EH (cell line): ENCODE results near the gene LETM1.
A peak's percentile ranks its signal among the peaks of the same experiment; 100 is the strongest.

Experiments
- DNase-seq: peaks from one replicate; pipeline ENCODE4 v3.0.0-alpha.2; 2015; ENCODE audit warnings: low read depth

Gene LETM1

GRCh38 chr4:1826531-1827350 lies 29.2 kb downstream of the LETM1 start:
- no peak for DNase-seq

DNA sequence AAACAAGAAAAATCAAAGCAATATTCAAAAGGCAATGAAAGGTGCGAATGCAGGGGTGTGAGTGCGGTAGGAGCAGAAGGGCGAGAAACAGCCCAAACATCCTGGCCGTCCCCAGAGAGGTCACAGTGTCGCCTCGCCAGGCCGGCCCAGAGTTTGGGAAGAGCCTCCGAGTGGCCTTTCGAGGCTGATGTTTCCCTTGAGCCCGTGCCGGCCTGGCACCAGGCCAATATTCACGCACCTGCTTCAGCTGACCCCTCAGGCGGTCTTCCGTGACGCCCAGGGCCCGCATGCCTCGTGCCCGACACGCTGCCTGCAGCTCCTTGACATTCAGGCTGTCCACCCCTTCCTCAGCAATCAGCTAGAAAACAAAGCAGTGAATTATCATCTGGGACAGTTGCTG lies 30.6 kb downstream of the LETM1 start:
- no peak for DNase-seq

GRCh38 chr4:1824746-1825145 lies 31.2 kb downstream of the LETM1 start:
- DNase-seq: no peak

DNA sequence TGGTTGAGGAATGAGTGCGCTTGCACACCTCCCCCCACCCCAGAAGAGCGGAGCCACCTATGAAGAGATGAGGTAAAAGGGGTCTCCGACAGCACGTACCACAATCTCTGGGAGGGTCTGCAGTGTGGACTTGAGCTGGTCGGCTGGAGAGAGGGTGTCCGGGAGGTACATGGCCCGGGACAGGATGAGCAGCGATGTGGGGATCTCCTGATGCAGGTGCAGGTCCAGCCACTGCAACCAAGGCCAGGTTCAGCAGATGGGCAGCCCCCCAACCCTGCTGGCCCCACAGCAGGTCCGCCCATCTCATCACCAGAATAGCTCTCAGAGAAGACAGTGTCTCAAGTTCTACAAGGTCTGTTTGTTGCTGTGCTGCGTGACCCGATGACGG lies 32.4 kb downstream of the LETM1 start:
- DNase-seq: no peak

- no peak for DNase-seq
Observed at GRCh38 chr4:1822568-1823544, 33.1 kb downstream of the LETM1 start.

DNA sequence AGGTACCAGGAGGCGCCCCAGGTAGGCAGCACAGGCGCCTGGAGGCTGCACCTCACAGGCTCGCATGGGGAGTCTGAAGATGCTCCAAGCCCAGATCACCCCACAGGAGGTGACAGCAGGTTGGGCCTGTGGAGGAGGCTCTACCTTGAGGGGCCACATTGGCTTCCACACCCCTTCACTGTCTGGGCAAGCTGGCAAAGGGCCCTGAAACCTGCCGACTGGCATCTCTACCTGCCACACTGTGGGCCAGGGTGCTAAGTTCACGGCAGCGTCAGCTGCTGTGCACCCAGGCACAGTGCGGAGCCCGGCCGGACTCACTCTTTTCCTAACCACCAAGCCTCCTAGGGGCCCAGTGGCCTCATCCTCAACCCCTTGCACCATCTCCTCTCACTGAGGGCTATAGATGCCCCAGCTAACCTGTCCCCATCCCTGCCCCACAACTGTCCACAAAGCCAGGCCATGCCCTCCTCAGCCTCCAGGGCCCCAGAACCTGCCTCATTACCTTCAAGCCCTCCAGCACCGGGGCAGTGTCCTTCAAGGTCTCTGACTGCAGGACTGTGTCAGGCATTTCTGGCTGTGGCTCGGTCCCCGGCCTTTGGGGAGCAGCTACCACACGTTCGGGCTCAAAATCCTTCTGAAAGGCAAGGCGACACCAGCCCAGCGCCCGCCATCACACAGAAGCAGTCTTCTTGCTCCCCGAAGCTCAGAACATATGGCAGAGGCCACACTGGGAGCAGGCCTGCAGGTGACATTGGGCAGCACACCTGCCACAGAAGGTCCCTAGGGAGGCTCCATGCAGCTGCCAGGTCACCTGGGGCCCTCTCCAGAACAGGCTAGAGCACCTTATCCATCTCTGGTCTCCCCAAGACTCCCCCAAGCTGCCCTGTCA lies 34.0 kb downstream of the LETM1 start:
- DNase-seq: no peak

- no peak for DNase-seq
Observed at GRCh38 chr4:1819816-1820215, 36.1 kb downstream of the LETM1 start.

DNA sequence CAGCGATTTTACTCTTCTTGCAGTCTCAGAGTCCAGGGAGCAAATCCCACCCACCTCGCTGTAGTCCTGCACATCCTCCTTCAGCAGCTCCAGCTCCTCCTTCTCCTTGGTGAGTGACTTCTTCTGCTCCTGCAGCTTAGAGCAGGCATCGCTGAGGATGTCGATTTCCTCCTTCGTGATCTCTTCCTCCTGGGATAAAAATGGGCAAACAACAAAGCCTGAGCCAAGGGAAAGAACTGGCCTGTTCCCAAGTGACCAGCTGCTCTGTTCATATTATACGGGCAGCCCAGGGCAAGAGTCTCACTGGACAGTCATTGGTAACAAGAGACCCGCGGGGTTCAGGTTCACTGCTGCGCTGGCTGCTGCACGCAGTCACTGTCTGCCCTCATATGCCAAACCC lies 36.7 kb downstream of the LETM1 start:
- no peak for DNase-seq

DNA sequence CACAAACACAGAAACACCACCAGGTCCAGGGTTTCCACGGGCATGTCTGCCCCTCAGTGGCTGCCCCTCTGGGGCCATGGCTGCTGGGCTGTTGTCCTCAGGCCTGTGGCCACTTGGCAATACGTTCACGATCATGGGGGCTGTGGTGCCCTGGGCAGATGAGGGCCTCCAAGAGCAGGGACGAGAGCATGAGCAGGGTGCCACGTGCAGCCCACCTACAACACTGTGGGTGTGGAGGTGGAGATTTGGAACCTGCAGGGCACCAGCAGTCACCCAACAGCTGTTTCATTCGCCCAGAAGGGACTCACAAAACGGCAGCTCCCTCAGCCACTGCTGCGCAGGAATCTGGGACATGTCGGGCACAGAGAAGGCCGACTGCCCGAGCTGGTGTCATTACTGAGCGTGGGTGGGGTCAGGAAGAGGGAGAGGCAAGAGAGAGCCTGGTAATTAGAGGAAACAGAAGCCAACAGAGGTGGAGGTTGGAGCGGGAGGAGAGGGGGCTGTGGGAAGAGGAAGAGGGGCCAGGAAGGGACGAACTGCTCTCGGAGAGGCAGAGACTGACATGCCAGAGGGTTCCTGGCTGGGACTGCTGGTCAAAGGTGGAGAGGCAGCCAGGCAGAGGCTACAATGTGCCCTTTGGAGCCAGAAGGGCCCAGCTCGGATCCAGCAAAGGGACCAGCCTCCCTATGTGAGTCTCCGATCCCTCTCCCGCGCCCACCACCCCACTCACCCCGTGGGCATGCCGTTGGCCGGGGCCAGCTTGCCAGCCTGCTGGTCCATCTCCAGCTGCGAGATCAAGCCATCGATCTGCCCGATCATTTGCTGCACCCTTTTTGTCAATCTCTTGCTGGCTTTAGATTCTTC lies 39.7 kb downstream of the LETM1 start:
- DNase-seq: no peak

DNA sequence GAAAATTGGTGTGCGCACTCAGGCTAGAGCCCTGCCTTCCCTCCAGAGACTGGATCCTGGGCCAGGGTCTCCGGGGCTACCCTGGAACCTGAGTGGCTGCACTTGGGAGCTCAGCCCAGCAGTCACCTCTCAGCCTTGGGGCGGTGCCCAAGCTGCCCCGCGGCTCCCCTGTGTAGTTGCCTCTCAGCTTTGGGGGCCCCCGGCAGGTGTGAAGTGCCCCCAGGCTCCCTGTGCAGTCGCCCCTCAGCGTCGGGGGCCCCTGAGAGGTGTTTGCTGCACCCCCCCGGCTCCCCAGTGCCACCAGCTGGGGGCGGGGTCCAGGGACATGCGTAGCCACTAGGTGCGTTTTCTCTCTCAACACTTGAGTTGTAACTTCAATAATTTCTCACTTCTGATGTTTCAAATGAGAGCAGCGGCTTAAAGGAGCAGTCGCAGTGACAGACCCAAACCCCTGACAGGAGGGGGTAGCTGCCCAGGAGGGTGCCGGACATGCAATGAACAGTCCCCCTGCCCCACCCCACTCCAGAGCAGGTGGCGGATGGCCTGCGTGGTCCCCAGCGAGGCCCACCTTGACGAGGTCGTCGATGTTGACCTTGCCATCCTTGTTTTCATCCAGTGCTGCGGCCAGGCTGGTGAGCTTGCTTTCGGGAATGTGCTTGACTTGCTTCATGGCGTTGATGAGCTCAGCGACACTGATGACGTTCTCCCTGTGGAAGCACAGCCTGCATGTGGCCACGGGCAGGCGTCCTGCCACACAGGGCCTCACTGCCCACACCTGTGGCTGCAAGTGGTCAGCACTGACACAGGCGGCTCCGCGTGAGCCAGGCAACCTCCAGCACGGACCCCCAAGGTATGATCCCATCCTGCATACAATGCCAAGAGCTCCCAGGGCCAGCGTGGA lies 40.6 kb downstream of the LETM1 start:
- DNase-seq: no peak

- DNase-seq: no peak
Observed at GRCh38 chr4:1814453-1814852, 41.5 kb downstream of the LETM1 start.

- DNase-seq: peak; percentile 27
Observed at GRCh38 chr4:1813915-1814314, 42.0 kb downstream of the LETM1 start.

DNA sequence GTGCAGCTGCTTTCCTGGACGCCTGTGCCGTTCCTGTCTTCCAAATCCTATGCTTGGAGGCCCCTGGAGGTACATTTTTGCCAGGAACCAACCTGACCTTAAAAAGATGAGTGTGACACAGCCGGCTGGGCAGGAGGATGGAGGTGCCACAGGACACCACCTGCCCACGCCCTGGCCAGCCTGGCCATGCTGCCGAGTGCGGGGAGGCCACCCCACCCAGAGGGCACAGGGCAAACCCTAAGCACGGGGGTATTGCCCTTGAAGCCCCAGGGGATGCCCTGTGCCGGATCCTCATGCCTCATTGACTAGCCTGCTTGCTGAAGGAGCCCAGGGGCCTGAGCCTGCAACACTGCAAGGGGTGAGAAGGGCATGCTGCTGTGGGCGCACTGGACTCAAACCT lies 42.7 kb downstream of the LETM1 start:
- no peak for DNase-seq

GRCh38 chr4:1812720-1813119 lies 43.2 kb downstream of the LETM1 start:
- no peak for DNase-seq

- DNase-seq: no peak
Observed at GRCh38 chr4:1810765-1811164, 45.2 kb downstream of the LETM1 start.

- DNase-seq: peak; percentile 68
Observed at GRCh38 chr4:1809754-1810502, 46.0 kb downstream of the LETM1 start.

- DNase-seq: no peak
Observed at GRCh38 chr4:1808851-1809753, 46.9 kb downstream of the LETM1 start.

- DNase-seq: no peak
Observed at GRCh38 chr4:1808396-1808795, 47.6 kb downstream of the LETM1 start.
